SU-DHL-6 (cell line): Measurements from ENCODE around the gene RPL36AL.

Source experiments
- EZH2phosphoT487 ChIP-seq: fragments of 200-600 bp; sonication (generic), shearing (Covaris generic); conservative IDR thresholded peaks from 2 replicates; pipeline ENCODE4 v1.6.1; 2018; ENCODE audit warnings: mild to moderate bottlenecking, antibody characterized with exemption, low read length, moderate library complexity, mixed read lengths
- TF ChIP-seq, protein P1 (sequence below): fragments of 200-600 bp; sonication (generic); IDR thresholded peaks from one replicate; pipeline ENCODE4 v1.5.1; 2017; ENCODE audit warnings: antibody characterized with exemption, mild to moderate bottlenecking, low read length, moderate library complexity; ENCODE audit not compliant: insufficient read depth, poor library complexity, severe bottlenecking

DNA sequence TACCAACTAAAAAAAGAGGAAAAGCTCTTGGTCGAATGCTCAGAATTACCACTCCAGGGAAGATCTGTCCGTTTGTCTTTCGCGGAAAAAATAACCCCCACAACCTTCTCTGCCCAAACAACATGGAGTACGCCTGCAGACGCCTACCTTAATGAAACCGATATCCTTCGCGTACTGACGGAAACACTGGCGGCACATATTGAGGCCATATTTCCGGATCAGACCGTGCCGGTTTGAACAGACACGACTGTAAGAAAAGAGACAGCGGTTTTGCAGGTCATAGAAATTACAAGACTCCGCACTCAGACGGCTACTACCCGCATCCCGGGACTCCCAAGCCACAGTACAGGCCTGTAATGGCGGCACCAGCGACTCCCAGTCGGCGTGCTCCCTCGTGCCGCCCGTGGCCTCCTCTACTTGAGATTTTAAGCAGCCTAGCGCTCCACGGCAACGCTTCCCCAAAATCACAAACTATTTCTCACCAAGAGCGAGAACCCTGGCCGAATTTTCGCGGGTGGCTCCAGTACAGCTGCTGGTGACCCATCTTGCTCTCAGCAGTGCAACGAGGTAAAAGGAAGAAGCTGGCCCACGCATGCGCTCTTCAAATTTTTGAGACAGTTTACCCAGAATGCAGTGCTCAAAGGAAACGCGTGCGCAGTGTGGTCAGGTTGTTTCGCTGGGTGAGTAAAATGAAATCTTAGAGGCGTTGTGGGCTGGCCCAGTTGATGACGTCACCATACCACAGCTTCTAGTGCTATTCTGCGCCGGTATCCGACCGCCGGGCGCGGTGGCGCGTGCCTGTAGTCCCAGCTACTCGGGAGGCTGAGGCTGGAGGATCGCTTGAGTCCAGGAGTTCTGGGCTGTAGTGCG lies 34.4 kb downstream of the RPL36AL start, which contains the start of gene RPS29:
- TF ChIP-seq, protein P1, sequence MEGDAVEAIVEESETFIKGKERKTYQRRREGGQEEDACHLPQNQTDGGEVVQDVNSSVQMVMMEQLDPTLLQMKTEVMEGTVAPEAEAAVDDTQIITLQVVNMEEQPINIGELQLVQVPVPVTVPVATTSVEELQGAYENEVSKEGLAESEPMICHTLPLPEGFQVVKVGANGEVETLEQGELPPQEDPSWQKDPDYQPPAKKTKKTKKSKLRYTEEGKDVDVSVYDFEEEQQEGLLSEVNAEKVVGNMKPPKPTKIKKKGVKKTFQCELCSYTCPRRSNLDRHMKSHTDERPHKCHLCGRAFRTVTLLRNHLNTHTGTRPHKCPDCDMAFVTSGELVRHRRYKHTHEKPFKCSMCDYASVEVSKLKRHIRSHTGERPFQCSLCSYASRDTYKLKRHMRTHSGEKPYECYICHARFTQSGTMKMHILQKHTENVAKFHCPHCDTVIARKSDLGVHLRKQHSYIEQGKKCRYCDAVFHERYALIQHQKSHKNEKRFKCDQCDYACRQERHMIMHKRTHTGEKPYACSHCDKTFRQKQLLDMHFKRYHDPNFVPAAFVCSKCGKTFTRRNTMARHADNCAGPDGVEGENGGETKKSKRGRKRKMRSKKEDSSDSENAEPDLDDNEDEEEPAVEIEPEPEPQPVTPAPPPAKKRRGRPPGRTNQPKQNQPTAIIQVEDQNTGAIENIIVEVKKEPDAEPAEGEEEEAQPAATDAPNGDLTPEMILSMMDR = no peak
- TF ChIP-seq EZH2phosphoT487 = no peak
